H1 (cell line): Measurements from ENCODE around the gene SLC9C1. TPM values are rescaled to one million over a fixed set of nuclear protein-coding genes. Genes with fewer than 3 reads are reported as not detected.

Source experiments
- ATF3 ChIP-seq: IDR thresholded peaks from 2 replicates; pipeline ENCODE4 v1.6.1; 2011; ENCODE audit warnings: low read depth, mild to moderate bottlenecking, low read length; ENCODE audit not compliant: insufficient read depth
- BRCA1 ChIP-seq: IDR thresholded peaks from 2 replicates; pipeline ENCODE4 v1.6.1; 2012; ENCODE audit warnings: low read depth, low read length, improper control_type of control experiment
- CHD2 ChIP-seq: IDR thresholded peaks from 2 replicates; pipeline ENCODE4 v1.6.1; 2012; ENCODE audit warnings: low read length, improper control_type of control experiment
- CHD7 ChIP-seq: fragments of 300-600 bp; sonication (generic); IDR thresholded peaks from 2 replicates; pipeline ENCODE4 v1.7.1; 2012; ENCODE audit warnings: low read length, moderate library complexity, mild to moderate bottlenecking, inconsistent platforms; ENCODE audit not compliant: insufficient replicate concordance
- polyA plus RNA-seq, 7 experiments: library from polyadenylated mRNA; depleted of rRNA in 3 of 7; stranded (reverse) in 5 of 7; unstranded in 2 of 7; fragments of >200 nt in 5 of 7; fragments of 200-250 nt in 2 of 7; gene quantifications; 1 replicate in 5 of 7; 2 replicates in 1 of 7; 4 replicates in 1 of 7; pipeline versions ENCODE4 v1.2.1 to v1.2.3, GENCODE V29; 2011 to 2013; ENCODE audit warnings: missing spikeins in 2 of 7, mixed read lengths in 2 of 7
- total RNA-seq: library from RNA; stranded (reverse); fragmentation: NEBNext Ultra II Directional; extraction: Animal tissue kit (Norgen Biotek cat#: 25700); gene quantifications from 2 replicates; pipeline ENCODE4 v1.2.1, GENCODE V29; 2021

Gene SLC9C1
- total and polyA plus RNA-seq, 2 of the 8 experiments (the other 6 are each of a cell fraction or from before 2014, with no cell fraction given), result 0.15 to 0.24 TPM

GRCh38 chr3:112124907-112125607 is 169.0 kb downstream of the SLC9C1 start (continued):
- TF ChIP-seq CHD7 (no peak), CHD2 (no peak), ATF3 (no peak), BRCA1 (no peak)
